ENCODE results near the gene CST4.
"Not testable (repeated sequence)": the region's sequence is repeated elsewhere in the genome, so short reads cannot be mapped to it uniquely, and the experiment has no call there.

CST4 gene

DNA sequence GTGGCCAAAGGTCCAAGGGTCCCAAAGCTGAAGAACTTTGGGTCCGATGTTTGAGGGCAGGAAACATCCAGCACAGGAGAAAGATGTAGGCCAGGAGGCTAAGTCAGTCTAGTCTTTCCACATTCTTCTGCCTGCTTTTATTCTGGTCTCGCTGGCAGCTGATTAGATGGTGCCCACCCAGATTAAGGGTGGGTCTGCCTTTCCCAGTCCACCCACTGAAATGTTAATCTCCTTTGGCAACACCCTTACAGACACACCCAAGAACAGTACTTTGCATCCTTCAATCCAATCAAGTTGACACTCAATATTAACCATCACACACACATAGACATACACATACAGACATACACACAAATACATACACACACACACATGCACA, 29.2 kb downstream of the CST4 start:
- DNase-seq, result not testable (repeated sequence)

DNA sequence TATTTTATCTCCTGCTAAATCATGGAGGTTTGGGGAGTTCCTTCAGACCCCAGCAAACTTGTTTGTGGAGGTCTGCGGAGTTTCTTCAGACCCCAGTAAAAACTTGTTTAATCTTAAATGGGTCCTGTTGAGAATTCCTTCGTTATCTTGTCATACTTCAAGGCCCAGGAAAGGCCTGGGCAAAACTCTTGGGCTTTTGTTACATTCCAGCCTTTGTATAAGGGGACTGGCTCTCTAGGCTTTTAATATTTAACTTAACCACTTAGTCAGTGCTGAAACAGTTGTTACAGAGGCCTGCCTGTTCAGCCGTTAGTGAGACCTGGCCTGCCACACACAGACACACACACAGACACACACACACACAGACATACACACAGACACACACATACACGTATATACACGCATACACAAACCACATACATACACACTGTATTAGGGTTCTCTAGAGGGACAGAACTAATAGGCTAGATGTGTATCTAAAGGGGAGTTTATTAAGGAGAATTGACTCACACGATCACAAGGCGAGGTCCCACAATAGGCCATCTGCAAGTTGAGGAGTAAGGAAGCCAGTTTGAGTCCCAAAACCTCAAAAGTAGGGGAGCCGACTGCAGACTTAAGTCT, 29.7 kb downstream of the CST4 start:
- no peak for DNase-seq

DNA sequence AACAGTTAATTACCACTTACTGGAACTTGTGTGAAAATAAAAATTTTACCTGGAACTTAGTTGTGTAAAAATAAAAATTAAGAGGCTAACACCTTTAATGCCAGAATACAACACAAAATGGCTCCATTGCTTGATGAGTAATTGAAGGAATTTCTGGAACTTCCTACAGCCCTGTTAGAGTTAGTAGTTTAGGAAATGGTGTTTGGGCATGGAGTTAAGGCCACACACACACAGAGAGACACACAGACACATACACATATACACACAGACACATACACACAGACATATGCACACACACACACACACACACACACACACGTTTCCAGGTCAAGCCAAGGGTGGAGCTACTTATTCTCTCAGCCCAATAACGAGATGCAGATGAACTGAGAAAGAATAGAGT, 30.5 kb downstream of the CST4 start:
- no peak for DNase-seq

DNA sequence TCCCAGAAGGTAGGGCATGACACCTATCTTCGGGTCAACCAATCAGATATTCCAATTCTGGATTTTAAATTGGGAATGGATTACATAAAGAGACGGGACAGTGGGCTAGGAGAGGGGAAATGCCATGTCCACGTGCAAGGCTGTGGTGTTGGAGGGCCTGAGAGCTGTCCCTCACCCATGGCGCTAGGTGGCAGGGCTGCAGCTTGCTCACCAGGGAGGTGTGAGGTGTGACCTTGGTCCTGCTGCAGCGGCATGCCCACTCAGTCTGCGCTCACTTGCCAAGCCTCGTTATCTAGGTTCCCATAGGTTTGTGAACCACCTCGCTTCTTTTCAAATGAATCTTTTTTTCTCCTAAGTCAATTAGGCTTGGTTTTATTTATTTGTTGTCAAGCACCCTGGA, 31.6 kb downstream of the CST4 start:
- no peak for DNase-seq

DNA sequence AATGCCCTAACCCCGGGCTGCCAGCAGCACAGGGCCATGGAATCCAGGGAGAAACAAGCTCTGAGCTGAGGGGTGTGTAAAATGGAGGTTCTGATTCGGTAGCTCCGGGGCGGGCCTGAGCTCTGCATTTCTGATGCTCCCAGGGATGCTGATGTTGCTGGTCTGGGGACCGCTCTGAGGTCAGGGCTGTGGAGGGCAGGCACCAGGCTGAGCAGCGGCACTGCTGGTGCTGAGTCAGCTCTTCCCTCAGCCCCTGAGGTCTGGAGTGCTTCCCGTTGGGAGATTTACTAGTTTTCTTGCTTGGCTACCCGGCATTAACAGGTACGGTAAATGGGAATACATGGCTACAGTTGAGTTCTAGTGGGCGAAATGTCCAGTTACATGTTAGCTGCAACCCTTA, 32.5 kb downstream of the CST4 start:
- no peak for DNase-seq

DNA sequence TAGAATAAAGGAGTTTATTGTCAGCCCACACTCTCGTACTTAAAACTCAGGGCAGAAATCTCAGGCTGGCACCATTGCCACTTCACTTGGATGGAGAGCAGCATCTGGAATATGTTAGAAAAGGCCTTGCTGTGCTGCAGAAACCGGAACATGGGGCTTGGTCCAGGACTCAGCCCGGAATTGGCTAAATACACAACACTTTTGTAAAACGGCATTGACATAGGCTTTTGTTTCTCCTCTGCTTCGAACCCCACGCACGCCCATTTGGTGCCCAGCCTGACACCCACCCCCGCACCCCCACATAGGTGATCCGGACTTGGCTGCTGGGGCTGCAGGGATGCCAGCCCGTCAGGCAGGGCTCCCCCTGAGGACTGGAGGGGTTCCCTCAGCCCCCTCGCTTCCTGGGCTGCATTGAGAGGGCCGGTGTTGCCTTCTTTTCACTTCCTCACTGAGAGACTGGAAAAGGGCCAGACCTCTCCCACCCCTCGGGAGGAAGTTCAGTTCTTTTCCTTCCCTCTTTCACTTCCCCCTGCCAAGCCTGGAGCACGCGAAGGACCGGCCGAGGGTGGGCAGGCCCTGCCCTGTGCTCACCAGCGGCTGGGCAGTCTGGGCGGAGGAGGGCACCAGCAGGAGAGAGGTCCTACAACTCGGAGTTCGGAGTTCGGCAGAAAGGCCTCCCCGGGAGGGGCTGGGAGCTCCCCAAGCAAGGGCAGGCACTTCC, 33.2 kb downstream of the CST4 start:
- no peak for DNase-seq

DNA sequence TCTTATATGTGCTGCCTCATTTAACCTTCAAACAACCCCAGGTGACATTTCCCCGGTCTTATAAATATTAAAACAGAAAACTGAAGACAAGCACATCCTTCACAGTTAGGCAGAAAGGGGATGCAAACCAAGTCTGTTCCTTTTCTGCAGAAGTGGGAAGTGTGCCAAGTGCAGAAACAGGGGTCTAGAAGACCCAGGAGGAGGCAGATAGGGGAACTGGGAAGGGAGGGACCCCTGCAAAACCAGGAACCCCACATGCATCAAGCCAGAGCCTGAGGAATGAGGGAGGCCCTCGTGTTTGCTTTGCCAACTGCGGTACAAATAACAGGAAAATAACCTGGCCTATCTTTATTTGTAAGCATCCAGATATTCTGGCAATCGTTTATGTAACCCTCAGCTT, 34.1 kb downstream of the CST4 start:
- DNase-seq, result no peak

DNA sequence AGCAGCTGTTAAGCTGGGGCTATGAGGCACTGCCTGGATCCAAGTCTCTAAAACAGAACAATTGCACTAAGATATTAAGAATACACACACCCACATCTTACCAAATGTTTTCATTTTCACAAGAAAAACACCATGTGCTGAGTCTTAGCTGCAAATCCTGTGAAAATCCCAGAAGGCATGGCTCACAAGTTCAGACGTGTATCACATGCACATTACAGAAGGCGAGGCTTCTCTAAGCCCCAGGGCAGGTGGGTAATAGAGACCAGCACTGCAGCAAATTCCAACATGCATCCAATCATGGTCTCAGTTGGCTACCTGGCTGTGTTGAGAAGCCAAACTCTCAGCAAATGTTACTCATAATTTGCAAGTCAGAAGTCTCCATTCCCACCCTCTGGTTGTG, 34.8 kb downstream of the CST4 start:
- no peak for DNase-seq

DNA sequence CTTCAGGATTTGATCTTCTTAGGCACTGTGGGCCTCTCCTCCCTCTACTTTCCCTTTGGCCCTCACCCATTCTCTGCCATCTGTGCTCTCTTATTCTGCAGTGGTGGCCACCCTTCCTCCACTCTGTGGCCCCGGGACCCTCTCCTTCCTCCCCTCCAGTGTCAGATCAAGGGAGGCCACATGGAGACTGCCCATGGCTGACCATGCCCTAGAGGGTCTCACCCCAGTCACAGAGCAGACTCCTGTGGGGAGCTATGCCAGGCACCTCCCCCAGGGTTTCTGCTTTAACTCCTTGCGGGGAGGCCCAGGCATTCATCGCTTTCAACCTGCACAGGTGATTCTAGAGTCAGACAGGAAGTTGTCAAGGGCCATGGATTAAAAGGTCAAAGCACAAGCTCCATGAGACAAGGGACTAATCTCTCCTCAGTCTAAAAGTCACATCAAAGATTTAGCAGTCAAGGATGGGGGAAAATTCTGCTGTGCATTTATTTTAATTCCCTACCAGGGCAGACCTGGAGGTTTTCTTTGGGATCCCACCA, 35.4 kb downstream of the CST4 start:
- DNase-seq, result no peak

DNA sequence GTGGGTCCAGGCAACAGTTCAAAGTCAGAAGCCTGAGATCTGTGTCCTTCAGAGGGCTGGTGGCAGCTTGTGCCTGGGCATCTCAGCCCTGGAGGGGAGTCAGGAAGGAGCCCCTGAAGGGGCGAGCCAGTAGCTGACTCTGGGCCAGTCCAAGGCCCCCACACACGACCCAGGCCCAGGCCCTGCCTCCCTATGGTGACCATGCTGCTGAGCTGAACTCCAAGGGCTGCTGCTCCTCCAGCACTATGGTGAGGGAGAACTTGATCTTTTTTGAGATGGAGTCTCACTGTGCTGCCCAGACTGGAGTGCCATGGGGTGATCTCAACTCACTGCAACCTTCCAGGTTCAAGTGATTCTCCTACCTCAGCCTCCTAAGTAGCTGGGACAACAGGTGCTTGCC, 35.9 kb downstream of the CST4 start:
- no peak for DNase-seq

DNA sequence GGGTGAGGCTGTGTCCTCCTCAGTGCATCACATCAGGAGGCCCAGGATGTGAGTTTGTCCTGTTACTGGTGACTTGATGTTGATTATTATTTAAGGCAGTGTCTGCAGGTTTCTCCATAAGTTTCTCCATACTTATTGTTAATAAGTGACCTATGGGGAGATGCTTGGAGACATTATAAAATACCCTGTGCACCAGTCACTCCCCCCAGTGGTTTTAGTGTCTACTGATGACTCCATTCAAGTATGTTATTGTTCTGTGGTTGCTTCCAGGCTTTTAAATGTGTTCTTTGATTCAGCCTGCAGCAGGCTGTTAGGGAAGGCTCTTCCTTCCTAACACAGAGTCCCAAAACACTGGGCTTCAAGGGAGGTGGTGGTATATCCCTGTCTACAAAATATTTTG, 36.5 kb downstream of the CST4 start:
- DNase-seq, result no peak

DNA sequence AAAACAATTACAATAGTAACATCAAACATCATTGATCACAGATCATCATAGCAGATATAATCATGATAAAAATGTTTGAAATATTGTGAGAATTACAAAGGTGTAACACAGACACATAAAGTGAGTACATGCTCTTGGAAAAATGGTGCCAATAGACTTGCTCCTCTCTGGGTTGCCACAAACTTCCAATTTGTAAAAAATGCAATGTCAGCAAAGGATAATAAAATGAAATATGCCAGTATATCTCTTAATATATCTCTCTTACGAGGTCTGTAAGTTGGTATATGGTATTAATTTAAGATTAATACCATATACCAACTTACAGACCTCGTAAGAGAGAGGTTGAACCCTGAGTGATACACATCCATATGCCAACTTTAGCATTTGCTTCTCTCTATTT, 37.7 kb downstream of the CST4 start:
- no peak for DNase-seq

DNA sequence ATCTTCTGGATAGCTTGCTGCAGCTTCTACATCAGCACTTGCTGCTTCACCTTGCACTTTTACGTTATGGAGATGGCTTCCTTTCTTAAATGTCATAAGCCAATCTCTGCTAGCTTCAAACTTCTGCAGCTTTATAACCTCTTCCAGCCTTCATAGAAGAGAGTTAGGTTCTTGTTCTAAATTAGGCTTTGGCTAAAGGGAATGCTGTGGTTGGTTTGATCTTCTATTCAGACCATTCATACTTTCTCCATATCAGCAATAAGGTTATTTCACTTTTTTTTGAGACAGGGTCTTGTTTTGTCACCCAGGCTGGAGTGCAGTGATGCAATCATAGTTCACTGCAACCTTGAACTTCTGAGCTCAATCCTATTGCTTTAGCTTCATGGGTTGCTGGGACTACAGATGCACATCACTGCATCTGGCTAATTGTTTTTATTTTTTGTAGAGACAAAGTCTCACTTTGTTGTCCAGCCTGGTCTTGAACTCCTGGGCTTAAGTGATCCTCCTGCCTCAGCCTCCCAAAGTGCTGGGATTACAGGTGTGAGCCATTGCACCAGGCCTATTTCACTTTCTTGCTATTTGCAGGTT, 38.9 kb downstream of the CST4 start:
- no peak for DNase-seq

DNA sequence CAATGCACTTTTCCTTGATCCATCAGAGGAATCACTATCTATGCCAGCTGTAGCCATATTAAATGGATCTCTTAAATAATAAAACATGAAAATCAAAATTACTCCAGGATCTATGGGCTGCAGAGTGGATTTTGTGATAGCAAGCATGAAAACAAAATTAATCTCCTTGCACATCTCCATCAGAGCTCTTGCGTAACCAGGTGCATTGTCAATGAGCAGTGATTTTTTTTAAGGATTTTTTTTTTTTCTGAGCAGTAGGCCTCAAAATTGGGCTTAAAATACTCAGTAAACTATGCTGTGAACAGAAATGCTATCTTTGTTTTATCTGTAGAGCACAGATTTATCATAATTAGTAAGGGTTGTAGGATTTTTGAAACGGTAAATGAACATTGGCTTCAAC, 39.6 kb downstream of the CST4 start:
- DNase-seq, result no peak

DNA sequence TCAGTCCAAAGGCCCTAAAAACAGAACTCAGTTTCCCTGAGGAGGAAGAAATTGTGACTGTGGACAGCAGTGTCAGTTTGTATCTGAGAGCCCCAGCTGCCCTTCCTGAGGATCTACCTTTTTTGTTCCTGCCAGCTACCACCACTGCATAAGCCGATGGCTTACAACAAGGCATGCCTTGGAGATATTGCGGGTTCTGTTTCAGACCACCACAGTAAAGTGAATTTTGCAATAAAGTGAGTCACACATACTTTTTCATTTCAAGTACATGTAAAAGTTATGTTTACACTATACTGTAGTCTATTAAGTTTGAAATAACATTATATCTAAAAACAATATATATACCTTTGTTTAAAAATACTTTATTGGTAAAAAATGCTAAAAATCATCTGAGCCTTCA, 41.5 kb downstream of the CST4 start:
- no peak for DNase-seq

DNA sequence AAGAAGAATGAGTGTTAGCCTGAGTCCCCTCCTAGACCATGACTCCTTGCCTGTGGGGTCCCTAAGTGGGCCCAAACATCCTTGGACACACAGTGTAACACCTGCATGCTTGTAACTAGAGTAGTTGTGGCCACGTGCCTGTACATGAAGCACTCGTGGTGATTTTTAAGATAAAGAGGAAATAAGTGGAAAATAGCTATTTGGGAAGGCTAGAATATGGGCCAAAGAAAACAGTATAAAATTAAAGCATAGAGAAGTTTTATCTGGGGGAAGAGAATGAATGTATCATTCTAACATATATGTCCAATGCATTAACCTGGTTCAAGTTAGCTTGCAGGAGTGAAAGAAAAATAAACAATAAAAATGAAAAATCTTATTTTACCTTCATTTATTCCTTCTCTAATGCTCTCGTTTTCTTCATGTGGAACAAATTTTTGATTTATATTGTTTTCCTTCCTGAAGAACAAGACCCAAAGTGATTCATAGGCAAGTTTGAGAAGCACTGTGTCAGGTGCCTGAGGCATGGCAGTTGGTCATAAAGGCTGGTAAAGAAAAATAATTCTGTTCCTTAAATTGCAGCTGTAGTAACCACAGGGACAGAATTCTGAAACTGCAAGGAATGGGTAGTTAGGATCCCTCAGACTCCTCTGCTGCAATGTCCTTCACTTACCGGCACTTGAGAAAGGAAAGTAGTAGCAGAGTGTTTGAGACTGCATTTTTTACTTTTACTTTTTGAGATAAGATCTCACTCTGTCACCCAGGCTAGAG, 42.5 kb downstream of the CST4 start:
- no peak for DNase-seq

DNA sequence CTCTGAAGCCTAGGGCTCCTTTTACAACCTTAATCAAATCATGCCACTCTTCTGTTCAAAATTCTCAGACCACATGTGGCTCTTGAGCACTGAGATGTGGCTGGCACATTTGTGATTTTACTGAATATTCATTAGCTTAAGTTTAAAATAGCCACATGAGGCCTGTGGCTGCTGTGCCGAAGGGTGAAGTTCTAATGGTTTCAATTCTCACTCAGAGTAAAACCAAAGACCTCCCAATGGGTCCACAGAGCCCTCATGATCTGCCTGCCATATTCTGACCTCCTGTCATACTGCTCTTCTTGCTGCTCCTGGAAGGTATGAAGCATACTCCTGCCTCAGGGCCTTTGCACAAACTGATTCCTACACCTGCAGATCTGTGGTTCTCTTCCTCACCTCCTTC, 43.3 kb downstream of the CST4 start:
- no peak for DNase-seq

DNA sequence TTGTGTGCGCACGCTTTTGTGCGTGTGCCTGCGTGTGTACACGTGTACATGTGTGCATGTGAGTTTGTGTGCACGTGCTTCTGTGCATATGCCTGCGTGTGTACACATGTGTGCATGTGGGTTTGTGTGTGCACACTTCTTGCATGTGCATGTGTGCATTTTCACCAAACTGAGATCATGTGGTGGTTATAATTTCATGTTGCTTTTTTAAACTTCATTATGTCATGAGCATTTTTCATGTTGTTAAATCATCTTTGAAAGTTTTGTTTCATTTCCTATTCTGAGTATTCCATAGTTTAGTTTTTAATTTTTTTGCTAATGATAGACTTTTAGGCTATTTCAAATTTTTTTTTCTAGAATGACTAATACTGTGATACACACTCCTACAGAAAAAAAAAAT, 44.7 kb downstream of the CST4 start:
- no peak for DNase-seq

DNA sequence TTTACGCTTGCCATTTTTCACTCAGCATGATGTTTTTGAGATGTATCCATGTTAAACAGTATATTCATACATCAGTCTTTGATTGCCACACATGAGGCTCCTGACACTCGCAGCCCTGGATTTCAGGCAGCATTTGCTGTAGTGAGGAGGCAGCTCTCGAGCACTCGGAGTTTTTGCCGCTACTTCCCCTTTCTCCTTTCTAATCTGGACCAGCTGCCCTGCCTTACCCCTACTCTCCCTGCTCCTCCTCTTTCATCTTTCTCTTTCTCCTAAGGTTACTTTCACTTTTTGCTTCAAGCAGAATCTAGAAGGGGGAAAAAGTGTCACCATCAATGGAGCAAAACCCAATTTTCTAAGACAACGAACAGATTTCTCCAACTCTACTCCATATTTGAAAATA, 45.2 kb downstream of the CST4 start:
- no peak for DNase-seq

DNA sequence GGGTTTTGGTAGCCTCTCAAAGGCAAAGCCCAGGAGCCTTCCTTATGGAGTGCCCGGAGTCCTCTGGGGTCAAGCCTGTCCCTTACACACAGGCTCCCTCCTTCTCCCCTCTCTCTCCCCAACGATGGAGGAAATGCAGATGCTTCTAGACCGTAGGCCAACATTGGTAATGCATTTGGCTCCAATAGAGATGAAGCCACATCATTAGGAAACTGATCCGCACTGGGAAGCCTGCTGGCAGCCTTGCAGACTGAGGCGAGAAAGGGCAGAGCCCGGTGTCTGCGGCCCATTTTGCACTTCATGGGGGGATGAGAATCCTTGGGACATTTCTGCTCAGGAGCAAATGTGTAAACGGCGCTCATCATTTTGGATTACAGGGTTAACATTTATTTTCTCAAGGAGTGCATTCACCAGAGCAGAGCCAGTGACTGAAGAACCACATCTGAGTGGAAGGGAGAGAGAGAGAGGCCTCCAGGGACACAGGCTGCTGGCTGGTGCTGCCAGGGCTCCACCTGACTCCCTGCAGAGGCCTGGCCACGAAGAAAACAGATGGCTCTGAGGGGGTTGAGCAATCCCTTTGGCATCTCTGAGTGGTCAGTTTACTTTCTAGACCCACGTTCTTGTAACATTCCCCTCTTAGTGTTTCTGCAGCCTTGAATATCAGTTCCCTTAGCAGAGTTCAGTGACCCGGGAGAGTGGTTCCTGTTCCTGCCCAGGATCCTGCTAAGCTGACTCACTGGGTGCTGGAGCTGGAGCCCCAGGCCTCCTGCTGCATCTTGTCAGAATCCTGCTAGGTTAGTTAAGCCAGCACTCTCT, 46.7 kb downstream of the CST4 start:
- DNase-seq, result no peak

DNA sequence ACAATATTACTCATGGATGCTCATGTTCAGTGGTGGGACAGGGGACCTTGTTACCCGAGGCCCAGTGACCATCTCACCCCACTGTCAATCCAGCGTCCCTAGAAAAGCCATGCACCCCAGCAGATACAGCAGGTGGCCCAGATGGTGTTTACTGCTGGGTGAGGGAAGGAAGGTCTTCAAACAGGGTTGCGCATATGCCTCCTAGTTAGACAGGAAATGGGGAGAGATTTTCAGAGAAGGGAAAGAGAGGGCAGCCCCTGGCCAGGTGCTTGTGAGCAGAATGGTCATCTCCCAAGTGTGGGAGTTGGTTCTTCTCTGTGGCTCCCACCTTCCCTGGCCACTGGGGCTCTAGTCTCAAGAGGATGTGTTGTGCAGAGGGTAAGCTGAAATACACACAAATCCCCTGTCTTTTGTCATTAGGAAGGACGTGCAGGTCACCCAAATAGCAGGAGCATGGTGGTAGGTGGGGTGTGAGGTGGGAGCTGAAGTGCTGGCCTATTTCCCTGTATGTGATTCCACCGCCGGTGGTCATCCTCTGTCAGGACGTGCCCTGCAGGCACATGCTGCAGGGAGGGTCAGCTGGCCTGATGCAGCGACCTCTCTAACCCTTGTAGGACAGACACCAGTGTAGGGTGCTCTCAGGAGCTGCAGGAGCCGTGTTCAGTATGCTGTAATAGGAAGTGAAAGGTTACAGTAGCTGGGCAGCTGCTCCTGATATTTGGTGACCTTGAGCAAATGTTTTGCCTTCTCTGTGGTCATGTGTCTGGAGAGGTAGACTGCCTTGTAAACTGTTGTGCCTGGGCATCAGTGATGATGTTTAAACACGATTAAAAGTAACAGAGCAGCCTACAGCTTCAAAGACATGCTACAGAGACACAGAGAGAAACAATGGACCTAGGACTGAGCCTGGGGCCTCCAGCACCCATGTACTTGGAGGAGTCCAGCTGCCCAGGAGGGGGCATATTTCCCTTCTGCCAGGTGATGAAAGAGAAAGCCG, 47.9 kb downstream of the CST4 start:
- no peak for DNase-seq
